ENCODE results near the gene EYA2. TPM values are rescaled to one million over a fixed set of nuclear protein-coding genes. Genes with fewer than 3 reads are reported as not detected.

The EYA2 gene
- polyA plus RNA-seq, 6 donors from 2014 or later, result not detected

- no peaks in the 10 kb centered on the region for H3K4me1 Mint-ChIP-seq
- H3K27ac Mint-ChIP-seq, result no peak overlapping the region
- H3K4me3 Mint-ChIP-seq, result no peak overlapping the region
- DNase-seq (no peak), ATAC-seq (ENCODE audit: low read depth in 2 of 2) (no peak)
- peaks cover 0 to 1% (median 0%) of the 10 kb centered on the region in 7 donors for H3K9me3 Mint-ChIP-seq
- peaks cover 20 to 27% (median 24%) of the 10 kb centered on the region in 3 donors for H3K27me3 Mint-ChIP-seq
- no peaks in the 10 kb centered on the region for H3K36me3 Mint-ChIP-seq
Measured at GRCh38 chr20:46937533-46938226, 43.0 kb downstream of the EYA2 start.

DNA sequence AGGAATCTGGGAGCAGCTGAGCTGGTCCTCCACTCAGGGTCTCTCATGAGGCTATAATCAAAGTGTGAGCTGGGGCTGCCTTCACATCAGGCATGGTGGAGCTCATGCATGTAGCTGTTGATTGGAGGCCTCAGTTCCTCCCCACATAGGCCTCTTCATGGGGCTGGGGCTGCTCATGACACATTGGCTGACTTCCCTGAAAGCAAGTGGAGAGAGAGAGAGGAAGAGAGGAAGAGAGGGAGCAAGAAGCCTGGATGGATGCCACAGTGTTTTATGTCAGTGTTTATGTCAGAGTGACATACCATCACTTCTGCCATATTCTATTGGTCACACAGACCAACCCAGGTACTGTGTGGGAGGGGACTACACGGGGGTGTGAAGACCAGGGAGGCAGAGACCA is 43.8 kb downstream of the EYA2 start:
- Mint-ChIP-seq H3K9me3 (peaks cover 0 to 1% (median 0%) of the 10 kb centered on the region in 7 donors), H3K27ac (no peak overlapping the region), H3K4me3 (no peak overlapping the region), H3K4me1 (no peaks in the 10 kb centered on the region), H3K36me3 (no peaks in the 10 kb centered on the region), H3K27me3 (peaks cover 17 to 23% (median 20%) of the 10 kb centered on the region in 3 donors)
- DNase-seq (no peak), ATAC-seq (ENCODE audit: low read depth in 2 of 2) (no peak)

DNA sequence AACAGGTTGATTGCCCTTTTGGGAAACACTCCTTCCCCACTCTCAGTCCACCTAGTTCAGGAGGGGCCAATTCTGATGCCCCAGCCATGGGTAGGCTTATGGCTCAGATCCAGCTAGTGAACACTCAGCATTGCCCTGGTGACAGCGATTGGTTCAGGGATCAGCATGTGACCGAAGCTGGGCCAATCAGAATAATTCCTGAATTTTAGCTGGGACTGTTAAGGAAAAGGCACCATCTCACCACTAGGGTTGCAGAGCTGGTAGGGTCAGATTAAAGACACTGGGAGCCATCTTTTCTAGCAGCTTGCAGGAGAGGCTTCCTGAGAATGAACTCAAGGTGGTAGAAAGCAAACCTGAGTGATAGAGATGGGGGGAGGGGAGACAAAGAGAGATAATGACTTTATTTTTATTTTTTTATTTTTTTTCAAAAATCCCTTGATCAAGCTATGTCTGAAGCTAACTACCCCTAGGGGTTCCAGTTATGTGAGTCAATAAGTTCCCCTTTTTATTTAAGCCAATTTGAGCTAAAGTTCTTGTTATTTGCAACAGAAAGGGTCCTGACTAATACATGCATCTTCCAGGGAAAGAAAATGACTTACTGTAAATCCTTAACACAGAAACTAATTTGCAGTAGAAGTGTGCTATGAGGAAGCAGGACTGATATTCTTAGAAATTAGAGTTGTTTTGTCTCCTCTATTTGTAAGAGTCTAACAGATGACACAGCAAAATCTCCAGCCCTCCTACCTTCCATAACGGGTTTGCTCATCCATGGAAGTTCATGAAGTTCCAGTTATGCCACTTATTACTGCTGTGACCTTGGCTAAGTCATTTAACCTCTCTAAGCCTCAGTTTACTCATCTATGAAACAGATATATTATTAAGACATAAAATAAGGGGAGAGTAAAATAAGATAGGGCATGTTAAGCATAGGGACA is 44.7 kb downstream of the EYA2 start:
- Mint-ChIP-seq H3K27me3 (peaks cover 14 to 23% (median 18%) of the 10 kb centered on the region in 3 donors), H3K4me1 (no peaks in the 10 kb centered on the region), H3K27ac (no peak overlapping the region), H3K36me3 (no peaks in the 10 kb centered on the region), H3K4me3 (no peak overlapping the region), H3K9me3 (peaks cover 0 to 1% (median 0%) of the 10 kb centered on the region in 7 donors)
- DNase-seq (no peak), ATAC-seq (ENCODE audit: low read depth in 2 of 2) (no peak)

DNA sequence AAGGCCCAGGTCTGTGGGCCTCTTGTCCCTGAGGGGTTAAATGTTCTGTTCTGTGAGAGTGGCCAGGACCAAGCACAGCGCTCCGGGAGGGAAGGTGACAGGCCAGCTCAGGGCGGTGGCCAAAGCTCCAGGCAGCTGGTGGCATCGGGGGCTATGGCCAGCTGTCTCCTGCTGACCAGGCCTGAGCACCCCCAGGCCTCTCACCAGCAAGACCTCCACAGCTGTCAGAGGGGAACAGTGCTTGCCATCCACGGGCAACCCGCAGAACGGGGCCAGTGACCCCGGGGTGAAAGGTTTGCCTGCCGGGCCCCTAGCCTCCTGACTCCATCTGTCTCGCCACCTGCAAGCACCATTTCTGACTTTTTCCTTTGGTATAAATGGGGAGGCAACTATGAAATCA is 46.0 kb downstream of the EYA2 start:
- H3K4me3 Mint-ChIP-seq, result no peak overlapping the region
- no peak overlapping the region for H3K27ac Mint-ChIP-seq
- H3K36me3 Mint-ChIP-seq, result no peaks in the 10 kb centered on the region
- peaks cover 0 to 1% (median 0%) of the 10 kb centered on the region in 7 donors for H3K9me3 Mint-ChIP-seq
- ATAC-seq (ENCODE audit: low read depth in 2 of 2) (no peak), DNase-seq (no peak)
- peaks cover 6 to 13% (median 8%) of the 10 kb centered on the region in 3 donors for H3K27me3 Mint-ChIP-seq
- no peaks in the 10 kb centered on the region for H3K4me1 Mint-ChIP-seq

DNA sequence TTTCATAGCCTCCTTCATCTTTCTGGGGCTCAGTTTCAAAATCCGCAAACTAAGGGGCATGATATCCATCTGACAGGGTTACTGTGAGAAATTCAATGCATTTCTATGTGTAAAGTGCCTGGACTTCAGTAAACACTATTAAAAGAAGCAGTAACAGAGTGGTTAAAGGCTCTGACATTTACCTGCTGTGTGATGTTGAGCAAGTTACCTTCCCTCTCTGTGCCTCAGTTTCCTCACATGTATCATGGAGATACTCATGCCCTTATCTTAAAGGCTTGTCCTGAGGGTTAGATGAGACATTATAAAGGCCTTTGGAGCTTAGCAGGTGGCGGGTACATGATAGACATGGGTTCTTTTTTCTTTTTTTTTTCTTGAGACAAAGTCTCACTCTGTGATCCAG is 46.8 kb downstream of the EYA2 start:
- H3K9me3 Mint-ChIP-seq, result peaks cover 0 to 1% (median 0%) of the 10 kb centered on the region in 7 donors
- H3K4me3 Mint-ChIP-seq, result no peak overlapping the region
- no peak for ATAC-seq (ENCODE audit: low read depth in 2 of 2)
- no peaks in the 10 kb centered on the region for H3K36me3 Mint-ChIP-seq
- no peaks in the 10 kb centered on the region for H3K4me1 Mint-ChIP-seq
- no peak overlapping the region for H3K27ac Mint-ChIP-seq
- no peak for DNase-seq
- peaks cover 6 to 13% (median 8%) of the 10 kb centered on the region in 3 donors for H3K27me3 Mint-ChIP-seq

GRCh38 chr20:46943861-46944591 is 49.4 kb downstream of the EYA2 start:
- Mint-ChIP-seq H3K4me1 (no peaks in the 10 kb centered on the region), H3K4me3 (no peak overlapping the region), H3K36me3 (no peaks in the 10 kb centered on the region), H3K27me3 (peaks cover 0 to 12% (median 6%) of the 10 kb centered on the region in 3 donors), H3K27ac (no peak overlapping the region), H3K9me3 (peaks cover 0 to 5% (median 0%) of the 10 kb centered on the region in 7 donors)
- ATAC-seq (ENCODE audit: low read depth in 2 of 2) (no peak), DNase-seq (no peak)

DNA sequence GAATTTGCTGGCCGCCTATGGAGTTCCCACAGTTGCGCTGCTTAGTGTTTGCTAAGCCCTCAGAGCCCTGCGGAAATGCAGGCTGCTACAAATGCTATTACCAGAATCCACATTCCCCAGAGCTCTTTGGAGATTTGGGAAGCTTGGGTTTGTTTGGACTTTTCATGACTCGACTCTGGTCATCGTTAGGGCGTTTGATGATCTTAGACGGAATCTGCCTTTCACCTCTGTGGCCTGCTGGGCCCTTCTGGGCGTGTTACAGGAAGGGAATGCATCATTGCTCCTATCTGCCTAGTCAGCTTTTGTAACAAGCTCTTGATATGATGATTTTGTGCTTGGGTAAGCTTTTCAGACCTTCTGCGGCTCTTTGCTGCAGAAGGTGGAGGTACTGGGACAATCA is 50.8 kb downstream of the EYA2 start:
- ATAC-seq (ENCODE audit: low read depth in 2 of 2) (no peak), DNase-seq (no peak)
- H3K27ac Mint-ChIP-seq, result no peak overlapping the region
- peaks cover 0 to 5% (median 0%) of the 10 kb centered on the region in 7 donors for H3K9me3 Mint-ChIP-seq
- no peaks in the 10 kb centered on the region for H3K36me3 Mint-ChIP-seq
- peaks cover 0 to 12% (median 6%) of the 10 kb centered on the region in 3 donors for H3K27me3 Mint-ChIP-seq
- H3K4me3 Mint-ChIP-seq, result no peak overlapping the region
- H3K4me1 Mint-ChIP-seq, result no peaks in the 10 kb centered on the region

DNA sequence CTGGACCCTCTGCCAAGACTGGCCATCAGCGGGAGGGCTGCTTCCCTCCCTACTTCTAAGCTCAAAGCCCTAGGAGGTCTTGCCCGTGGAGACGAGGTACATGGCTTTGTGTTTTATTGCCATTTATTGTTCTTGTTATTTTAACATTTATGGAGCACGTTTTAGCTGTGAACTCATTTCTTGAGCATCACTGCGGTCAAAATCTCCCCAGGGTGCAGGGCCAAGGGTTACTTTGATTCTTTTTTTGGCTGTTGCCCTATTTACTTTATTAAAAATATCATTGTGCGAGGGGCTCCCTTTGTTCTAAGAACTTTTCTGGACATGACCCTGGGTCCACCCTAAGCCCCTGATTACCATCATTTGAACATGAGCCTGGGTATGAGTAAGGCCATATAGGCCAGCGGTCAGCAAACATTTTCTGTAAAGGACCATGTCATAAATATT is 51.6 kb downstream of the EYA2 start:
- ATAC-seq (ENCODE audit: low read depth in 2 of 2), result no peak
- H3K27ac Mint-ChIP-seq, result no peak overlapping the region
- H3K4me3 Mint-ChIP-seq, result no peak overlapping the region
- no peak for DNase-seq
- H3K9me3 Mint-ChIP-seq, result peaks cover 0 to 5% (median 0%) of the 10 kb centered on the region in 7 donors
- no peaks in the 10 kb centered on the region for H3K36me3 Mint-ChIP-seq
- peaks cover 0 to 12% (median 6%) of the 10 kb centered on the region in 3 donors for H3K27me3 Mint-ChIP-seq
- H3K4me1 Mint-ChIP-seq, result no peaks in the 10 kb centered on the region

DNA sequence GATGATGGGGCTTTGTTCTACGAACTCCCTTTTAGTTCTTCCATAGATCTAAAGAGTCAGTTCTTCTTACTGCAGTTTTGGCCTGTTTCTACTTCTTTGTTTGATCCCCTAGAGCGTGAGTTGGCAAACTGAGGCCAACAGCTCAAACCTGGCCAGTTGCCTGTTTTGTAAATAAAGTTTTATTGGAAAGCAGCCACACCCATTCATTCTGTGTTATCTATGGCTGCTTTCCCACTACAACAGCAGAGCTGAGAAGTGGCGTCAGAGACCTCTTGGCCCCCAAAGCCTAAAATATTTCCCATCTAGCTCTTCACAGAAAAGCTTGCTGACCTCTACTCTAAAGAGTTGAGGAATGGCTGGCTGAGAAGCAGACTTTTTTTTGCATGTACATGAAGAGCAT is 52.2 kb downstream of the EYA2 start:
- DNase-seq (no peak), ATAC-seq (ENCODE audit: low read depth in 2 of 2) (no peak)
- Mint-ChIP-seq H3K4me1 (no peaks in the 10 kb centered on the region), H3K4me3 (no peak overlapping the region), H3K36me3 (no peaks in the 10 kb centered on the region), H3K27me3 (peaks cover 3 to 13% (median 6%) of the 10 kb centered on the region in 3 donors), H3K9me3 (peaks cover 0 to 5% (median 0%) of the 10 kb centered on the region in 7 donors), H3K27ac (no peak overlapping the region)

- no peak overlapping the region for H3K4me3 Mint-ChIP-seq
- no peak overlapping the region for H3K27ac Mint-ChIP-seq
- H3K27me3 Mint-ChIP-seq, result peaks cover 6 to 18% (median 9%) of the 10 kb centered on the region in 3 donors
- peaks cover 0 to 5% (median 0%) of the 10 kb centered on the region in 7 donors for H3K9me3 Mint-ChIP-seq
- no peaks in the 10 kb centered on the region for H3K4me1 Mint-ChIP-seq
- ATAC-seq (ENCODE audit: low read depth in 2 of 2), result no peak
- H3K36me3 Mint-ChIP-seq, result no peaks in the 10 kb centered on the region
- DNase-seq, result no peak
Measured at GRCh38 chr20:46948081-46948480, 53.4 kb downstream of the EYA2 start.

- Mint-ChIP-seq H3K27me3 (peaks cover 6 to 23% (median 19%) of the 10 kb centered on the region in 3 donors), H3K9me3 (peaks cover 0 to 10% (median 6%) of the 10 kb centered on the region in 7 donors), H3K27ac (no peak overlapping the region), H3K36me3 (no peaks in the 10 kb centered on the region), H3K4me3 (no peak overlapping the region), H3K4me1 (no peaks in the 10 kb centered on the region)
- DNase-seq (no peak), ATAC-seq (ENCODE audit: low read depth in 2 of 2) (no peak)
Measured at GRCh38 chr20:46951405-46951804, 56.8 kb downstream of the EYA2 start.

DNA sequence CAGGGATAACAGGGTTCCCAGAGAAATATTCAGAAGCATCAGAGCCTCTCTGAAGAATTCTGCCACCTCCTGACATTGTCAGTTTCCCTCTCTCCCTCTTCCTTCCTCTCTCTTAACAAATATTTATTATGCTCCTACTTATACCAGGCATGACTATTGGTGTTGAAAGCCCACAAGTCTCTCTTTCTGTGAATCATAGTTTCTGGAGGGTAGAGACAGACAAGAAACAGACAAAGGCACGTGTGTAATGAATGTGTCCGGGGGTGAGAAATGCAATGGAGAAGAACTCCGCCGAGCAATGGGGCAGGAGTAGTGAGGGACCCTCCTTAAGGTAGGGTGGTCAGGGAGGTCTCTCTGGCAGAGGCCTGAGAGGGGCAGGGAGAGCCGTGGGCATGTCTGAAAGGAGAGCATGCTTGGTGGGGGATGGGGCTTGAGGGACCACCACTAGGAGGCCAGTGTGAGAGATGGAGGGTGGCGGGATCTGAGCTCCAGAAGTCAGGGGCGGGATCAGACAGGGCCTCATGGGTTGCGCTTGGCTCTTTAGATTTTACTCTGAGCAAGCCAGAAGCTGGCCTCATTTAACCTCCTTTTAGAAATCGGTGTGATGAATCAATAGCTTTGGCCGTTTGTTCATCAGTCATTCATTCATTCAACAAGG is 57.3 kb downstream of the EYA2 start:
- Mint-ChIP-seq H3K9me3 (peaks cover 0 to 14% (median 7%) of the 10 kb centered on the region in 7 donors), H3K4me3 (no peak overlapping the region), H3K27me3 (peaks cover 6 to 20% (median 19%) of the 10 kb centered on the region in 3 donors), H3K27ac (no peak overlapping the region), H3K36me3 (no peaks in the 10 kb centered on the region), H3K4me1 (no peaks in the 10 kb centered on the region)
- DNase-seq (no peak), ATAC-seq (ENCODE audit: low read depth in 2 of 2) (no peak)

- DNase-seq (no peak), ATAC-seq (ENCODE audit: low read depth in 2 of 2) (no peak)
- Mint-ChIP-seq H3K4me3 (no peak overlapping the region), H3K27ac (no peak overlapping the region), H3K36me3 (no peaks in the 10 kb centered on the region), H3K9me3 (peaks cover 2 to 21% (median 10%) of the 10 kb centered on the region in 7 donors), H3K4me1 (no peaks in the 10 kb centered on the region), H3K27me3 (peaks cover under 1 to 27% (median 16%) of the 10 kb centered on the region in 3 donors)
Measured at GRCh38 chr20:46953596-46953995, 59.0 kb downstream of the EYA2 start.

Data from naive B cell (primary cell).